T-helper 9 cell (primary cell): ENCODE data around the gene EDN1.
"Not testable (repeated sequence)": the region's sequence is repeated elsewhere in the genome, so short reads cannot be mapped to it uniquely, and the experiment has no call there.

ENCODE experiments used
- DNase-seq: peaks from one replicate; pipeline ENCODE4 v3.0.0-alpha.2; 2020

EDN1 gene

DNA sequence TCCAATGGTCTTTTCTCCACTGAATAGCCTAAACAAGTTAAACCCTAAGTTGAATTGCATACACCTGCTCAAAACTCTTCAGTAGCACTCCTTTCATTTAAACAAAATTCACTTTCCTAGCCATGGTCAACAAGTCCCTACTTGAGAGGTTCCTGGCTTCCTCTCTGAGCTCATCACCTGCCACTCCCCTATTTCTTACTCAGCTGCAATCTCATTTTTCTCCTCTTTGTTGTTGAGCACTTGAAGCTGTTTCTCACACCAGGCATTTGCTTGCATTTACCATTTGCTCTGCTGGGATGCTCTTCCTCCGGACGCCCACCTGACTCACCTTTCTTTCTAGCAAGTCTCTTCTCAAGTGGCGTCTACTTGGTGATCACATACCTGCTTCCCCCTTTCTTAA is 38.5 kb downstream of the EDN1 start:
- no peak for DNase-seq

DNA sequence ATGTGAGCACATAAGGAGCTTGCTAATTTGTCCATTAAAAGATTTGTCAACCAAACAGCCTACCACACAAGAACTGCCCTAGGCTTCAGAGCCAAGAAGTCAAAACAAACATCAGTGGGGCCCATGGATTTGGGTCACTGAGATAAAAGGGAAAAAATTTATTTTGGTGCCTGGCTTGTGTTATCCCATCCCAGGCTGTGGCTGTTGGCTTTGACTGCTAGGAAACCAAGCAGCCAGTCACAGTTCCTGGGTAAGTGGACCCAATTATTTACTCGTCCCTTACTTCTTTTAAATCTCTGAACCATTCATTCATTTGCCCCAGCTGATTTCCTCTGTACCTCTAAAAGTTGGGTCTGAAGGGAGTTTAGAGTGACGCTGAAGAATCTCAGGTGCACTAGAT is 41.3 kb downstream of the EDN1 start:
- DNase-seq = no peak

DNA sequence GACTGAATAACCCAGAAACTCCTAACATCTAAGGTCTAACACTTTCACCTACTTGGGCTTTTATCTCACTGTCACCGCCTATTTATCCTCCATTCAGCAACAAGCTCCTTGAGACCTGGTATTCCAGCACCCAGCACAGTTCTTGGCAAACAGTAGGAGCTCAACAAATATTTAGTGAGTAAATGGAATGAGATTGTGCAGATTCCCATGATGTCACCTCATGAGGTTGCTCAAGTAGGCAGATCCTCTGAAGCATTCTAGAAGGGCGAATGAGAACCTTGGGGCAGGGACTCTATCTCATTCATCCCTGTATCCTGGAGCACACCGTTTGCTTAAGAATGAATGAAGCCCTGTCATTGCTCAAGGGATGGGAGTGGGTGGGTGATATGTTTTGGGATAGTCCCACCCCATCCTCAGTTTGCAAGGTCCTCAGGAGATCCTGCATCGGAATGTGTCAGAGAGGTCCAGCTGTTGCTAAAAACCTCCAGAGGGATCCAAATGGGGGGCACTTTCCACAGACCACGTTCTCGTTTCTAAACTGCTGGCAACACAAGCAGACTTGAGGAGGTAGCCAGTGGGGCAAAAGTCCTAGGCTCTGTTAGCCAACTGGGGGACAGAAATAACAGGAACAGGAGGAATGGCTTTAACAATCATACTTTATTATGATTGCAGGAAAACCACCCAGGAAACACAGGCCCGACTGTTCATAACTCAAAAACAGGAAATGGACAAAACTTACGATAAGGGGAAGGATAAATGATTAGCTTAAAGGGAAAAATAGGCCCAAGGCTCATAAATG is 42.0 kb downstream of the EDN1 start:
- DNase-seq = no peak

DNA sequence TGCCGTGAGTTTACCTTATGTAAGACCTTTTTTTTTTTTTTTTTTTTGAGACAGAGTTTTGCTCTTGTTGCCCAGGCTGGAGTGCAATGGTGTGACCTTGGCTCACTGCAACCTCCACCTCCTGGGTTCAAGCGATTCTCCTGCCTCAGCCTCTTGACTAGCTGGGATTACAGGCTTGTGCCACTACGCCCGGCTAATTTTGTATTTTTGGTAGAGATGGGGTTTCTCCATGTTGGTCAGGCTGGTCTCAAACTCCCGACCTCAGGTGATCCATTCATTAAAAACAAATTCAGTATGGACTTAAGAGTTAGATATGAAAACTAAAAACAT is 42.6 kb downstream of the EDN1 start:
- not testable (repeated sequence) for DNase-seq

DNA sequence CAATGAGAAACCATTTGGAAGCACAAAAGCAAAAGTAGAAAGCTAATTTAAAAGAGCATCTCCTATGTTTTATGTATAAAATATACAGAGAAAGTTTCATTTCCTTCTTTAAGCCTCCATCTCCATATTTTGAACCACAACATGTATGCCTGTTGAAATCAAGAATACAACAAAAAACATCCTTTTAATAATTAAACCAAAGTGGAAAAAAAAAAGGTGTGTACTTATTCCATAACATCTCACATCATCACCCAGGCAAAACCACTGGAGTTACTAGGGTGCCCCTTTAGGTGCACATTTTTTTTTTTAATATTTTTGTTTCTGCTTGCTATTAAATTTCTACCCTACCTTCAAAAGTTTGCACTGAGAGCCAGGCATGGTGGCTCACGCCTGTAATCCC is 43.0 kb downstream of the EDN1 start:
- no peak for DNase-seq

DNA sequence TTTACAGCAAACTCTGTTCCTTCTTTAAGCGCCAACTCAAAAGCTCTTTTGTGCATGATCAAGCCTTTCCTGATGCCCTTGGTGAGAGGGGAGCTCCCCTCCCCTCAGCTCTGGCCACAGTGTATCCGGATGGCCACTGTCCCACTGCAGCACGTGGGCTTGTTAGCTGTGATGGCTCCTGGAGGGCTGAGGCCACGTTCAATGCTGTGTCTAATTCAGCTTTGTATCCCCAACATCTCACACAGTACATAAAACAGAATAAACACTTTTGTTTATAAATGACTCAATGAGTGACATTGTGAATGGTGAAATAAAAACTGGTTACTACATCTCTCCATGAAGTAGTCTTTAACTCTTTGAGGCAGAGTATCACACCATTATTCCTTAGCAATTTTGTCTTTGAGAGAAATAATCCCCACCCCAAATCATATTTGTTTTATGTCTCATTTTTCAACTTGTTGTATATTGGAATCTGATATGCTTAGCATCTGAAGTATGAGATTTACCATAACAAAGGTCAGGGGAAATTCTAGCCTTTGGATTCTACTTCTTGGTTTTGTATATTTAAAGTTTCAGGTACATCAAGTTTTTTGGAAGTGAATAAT is 44.5 kb downstream of the EDN1 start:
- DNase-seq = no peak

DNA sequence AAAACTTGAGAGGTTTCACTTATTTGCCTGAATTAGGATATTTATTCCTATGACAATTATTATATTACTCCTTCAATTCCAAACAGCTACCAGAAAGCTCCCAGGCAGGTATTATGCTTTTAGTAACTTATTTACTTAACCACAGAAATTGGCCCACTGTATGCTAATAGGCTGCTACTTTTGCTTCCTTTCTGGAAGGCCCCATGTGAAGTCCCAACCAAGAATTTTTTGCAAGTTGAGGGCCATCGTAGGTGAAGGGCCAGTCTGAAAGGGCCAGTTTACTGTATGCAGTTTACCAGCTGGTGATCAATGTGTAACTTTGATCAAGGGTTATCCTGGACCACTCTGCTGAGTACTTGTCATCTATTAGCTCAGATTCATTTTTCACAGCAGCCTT is 45.0 kb downstream of the EDN1 start:
- no peak for DNase-seq

DNA sequence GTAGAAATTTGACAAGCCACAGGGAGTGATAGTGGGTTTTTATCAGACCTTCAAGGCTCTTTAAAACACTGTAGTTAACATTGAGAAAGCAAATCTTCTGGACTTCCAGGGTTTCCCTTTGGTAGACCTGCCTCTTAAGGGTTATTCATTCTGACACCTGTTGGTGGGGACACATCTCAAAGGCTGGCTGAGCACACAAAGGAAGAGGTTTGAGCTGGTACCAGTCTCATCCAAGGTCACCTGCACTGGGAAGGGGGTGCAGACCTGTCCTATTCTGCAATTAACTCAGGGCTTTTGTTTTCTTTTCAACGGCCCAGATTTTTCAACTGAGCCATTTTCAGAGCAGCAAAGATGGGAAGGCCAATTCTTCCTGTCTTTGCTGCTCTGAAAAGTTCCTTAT is 45.6 kb downstream of the EDN1 start:
- DNase-seq = no peak

DNA sequence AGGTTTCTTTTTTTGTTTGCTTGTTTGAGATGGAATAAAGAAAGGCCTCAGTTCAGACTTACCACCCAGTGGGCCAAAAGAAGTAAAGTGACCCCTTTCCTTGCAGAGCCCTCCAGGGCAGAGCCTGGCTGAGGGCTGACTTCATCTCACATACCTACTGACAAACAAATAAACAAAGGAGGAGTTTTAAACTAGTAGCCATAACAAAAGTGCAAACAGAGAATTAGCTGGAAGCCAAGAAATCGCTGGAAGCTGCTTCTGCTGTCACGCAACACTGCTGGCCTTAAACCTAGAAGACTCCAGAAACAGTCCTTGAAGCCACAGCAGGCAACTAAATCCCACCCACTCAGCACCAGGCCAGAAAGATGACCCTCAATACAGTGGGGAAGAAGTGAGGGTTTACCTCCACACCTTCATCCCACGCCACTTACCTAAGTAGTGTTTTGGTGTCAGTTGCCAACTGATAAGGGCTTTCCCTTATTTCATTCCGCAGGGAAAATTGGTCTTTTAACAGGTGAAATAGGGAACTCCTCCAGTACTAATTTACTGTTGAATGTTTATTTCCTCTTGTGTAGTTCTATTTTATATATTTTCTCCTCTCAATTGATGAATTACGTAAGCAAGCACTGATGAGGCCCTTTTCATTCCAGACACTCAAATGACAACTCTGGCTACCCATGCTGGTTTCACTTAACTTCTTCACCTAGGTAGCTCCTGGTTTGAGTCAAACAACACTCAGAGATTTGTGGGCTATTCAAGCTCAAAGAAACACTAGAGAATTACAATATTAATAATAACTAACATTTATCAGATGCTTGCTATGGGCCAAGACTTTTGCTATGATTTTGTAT is 46.2 kb downstream of the EDN1 start:
- DNase-seq = no peak

DNA sequence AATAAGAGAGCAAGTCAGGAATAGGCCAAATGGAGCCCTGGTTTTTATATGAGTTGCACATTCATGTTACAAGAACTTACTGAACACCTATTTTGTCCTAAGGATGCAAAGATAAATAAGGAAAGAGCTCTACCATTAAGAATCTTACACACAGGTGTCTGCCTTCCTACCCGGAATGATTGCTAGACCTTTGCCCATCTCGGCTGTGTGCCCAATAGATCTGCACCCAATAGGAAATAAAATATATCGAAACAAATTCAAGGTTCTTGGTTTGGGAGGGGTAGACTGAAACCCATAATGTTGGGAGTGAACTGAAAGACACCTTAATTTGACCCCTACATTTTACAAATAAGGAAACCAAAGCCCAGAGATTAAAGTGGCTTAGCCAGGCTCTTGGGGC is 48.9 kb downstream of the EDN1 start:
- no peak for DNase-seq

DNA sequence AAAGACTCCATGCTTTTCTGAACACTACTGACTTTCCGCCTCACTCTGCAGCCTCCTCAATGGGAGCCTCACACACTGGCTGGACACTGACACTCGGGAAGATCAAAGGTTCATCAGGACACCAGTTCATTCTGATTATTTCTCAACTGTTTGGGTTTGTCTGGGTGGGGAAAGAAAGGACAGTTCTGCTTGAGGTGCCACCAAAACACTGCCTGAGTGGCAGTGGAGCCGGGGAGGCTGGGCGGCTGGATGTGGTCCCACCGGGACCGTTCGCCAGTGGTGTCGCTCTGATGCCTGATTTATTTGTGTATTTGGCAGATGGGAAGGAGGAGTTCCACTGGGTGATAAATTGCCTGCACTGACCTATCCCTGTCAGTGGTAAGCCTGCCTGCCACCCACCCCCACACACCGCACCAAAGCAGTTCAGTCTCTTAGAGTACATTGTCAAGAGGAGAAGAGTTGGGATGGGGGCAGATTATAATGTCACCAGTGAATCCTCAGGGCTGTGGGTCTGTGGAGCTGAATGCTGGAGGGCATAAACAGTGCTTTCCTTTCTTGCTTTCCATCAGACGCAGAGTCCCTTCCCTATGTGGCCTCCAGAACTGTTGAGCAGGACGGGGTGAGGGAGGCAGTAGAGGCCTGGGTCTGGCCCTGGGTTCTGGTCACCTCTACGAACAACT is 49.8 kb downstream of the EDN1 start:
- DNase-seq = no peak

DNA sequence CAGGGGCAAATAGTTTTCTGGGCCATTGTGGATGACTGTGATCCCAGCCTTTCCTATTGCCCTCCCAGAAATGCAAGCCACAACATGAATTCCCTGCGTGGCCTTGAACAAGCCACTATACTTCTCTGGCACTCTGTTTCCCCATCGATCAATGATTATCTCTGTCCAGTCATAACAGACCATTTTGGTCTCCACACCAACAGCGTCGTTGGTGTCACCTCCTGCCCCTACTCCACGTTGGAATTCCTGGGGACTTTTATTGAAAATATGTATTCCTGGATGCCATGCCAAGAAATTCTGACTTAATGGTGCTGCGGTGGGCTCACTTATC is 50.3 kb downstream of the EDN1 start:
- DNase-seq = no peak

DNA sequence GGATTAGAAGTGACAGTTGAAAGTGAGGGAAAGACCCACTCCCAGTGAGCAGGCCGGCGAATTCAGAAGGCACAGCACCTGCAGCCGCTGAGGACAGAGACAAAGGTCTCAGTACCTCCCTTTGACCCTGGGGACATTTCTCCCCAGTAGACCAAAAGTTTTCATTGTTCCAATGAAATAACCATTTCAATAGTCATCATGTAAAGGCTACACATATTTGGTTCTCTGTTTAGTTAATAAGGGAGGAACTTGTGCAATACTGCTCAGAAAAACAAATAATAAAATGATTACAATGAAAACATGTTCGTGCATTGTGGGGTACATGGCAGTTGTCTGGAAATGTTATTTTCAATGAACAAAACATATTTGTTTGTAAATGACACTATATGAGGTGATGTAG is 52.5 kb downstream of the EDN1 start:
- DNase-seq = no peak

DNA sequence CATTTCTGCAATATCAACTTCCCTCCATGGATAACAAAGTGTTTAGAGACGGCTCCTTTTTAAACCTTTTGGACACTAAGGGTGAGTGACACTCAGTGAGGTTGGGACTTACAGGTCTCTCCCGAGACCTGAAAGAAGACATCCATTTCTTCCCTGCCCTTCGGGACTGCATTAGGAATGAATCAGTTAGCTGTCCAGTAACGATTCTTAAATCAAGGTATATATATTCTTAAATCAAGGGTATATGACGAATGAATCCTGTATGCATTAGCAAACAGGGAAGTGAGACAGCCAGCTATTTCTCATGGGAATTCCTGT is 52.9 kb downstream of the EDN1 start:
- DNase-seq = no peak

DNA sequence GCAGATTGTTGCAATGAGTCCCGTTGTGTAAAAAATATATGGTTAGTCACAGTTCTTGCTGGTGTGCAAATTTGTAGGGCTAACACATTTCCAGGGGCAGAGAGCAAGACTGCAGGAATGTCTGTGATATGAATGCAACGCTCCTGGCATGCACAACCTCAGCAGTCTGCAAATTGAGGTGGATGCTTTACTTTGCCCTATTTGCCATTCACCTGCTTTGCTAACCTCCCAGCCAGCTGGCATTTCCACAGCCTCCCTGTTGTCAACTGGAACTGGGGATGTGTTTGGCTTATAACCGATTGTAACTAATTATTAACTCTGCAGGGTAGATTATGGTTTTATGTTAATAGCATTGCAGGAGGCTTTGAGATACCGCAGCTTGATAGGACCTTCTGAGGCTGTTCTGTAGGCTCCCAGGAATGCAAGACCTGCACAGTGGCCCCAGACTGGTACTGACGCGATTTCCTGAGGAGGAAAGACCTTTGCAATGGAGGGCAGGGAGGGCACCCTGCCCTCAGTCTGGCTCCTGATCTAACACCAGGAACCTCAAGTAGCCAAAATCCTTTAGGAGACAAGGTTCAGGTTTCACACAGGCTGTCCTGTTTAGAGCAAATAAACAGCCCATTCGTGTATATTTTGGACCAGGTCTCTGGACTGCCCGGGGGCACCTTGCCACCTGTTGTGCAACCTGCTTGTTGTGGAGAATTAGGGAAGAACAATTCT is 53.4 kb downstream of the EDN1 start:
- no peak for DNase-seq

DNA sequence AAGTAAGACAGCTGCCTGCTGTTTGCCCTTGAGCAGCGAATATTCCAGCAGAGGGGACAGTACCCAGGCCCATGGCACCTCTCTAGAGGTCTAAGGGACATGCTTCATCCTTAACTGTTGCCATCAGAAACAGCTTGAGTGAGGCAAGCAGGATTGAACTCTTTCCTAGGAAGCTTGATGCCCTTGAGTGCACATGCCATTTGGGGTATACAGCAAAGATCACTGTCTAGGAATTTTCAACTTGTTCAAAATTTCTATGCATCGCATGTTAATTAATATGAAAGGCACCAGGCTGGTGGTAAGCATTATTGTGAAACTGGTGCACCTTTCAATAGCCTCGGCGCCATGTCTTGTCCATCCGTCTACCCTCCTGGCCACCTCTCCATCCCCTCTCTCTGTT is 54.1 kb downstream of the EDN1 start:
- no peak for DNase-seq

DNA sequence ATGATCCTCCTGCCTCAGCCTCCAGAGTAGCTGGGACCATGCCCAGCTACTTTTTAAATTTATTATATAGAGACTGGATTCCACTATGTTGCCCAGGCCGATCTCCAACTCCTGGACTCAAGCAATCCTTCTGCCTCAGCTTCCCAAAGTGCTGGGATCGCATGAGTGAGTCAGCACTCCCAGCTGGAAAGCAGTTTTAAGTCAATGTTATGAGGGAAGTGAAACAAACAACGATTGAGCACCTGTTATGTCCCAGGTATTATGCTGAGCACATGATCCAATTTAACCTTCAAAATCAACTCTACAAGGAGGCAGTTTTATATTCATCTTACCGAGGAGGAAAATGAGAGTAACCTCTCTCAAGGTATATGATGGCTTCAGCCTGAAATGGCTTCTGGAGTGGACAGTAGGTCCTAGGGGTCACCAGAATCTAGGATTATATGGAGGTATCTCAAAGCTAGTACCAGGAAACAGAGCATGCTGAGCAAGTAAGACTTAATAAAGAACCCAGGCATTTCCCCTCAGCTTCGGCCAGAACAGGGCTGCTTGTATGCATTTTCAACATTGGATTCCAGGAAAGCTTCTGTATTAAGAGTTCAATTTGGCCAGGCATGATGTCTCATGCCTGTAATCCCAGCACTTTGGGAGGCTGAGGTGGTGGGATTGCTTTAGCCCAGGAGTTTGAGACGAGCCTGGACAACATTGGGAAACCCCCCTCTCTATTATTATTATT is 55.0 kb downstream of the EDN1 start:
- no peak for DNase-seq

DNA sequence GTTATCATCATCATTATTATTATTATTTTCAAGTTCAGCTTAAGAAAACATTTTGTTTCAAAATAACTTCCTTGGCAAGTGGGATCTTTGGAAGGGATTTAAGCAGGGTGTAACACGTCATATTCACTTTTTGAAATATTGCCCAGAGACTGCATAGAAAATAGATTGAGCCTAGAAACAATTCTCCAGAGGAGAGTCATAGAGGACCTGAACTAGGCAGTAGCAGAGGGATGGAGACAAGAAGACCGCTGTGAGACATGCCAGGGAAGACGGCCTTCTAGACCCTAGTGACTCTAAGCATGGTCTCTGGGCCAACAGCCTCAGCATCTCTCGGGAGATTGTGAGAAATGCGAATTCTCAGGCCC is 55.5 kb downstream of the EDN1 start:
- DNase-seq = no peak
